Measurements from ENCODE around the gene C5. TPM values are rescaled to one million over a fixed set of nuclear protein-coding genes. Genes with fewer than 3 reads are reported as not detected.

Gene C5
- total RNA-seq, 2 donors from 2014 or later: 1.5 to 1.6 TPM

GRCh38 chr9:120912958-120913646 lies 137.0 kb downstream of the C5 start:
- TF ChIP-seq, protein P1, sequence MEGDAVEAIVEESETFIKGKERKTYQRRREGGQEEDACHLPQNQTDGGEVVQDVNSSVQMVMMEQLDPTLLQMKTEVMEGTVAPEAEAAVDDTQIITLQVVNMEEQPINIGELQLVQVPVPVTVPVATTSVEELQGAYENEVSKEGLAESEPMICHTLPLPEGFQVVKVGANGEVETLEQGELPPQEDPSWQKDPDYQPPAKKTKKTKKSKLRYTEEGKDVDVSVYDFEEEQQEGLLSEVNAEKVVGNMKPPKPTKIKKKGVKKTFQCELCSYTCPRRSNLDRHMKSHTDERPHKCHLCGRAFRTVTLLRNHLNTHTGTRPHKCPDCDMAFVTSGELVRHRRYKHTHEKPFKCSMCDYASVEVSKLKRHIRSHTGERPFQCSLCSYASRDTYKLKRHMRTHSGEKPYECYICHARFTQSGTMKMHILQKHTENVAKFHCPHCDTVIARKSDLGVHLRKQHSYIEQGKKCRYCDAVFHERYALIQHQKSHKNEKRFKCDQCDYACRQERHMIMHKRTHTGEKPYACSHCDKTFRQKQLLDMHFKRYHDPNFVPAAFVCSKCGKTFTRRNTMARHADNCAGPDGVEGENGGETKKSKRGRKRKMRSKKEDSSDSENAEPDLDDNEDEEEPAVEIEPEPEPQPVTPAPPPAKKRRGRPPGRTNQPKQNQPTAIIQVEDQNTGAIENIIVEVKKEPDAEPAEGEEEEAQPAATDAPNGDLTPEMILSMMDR (IDR thresholded peaks at IDR 0.05): no peak
- Histone ChIP-seq H3K27ac (no peak overlapping the region), H3K4me3 (no peak overlapping the region), H3K4me1 (no peaks in the 10 kb centered on the region), H3K9me3 (no peaks in the 10 kb centered on the region), H3K36me3 (no peaks in the 10 kb centered on the region), H3K27me3 (no peaks in the 10 kb centered on the region), H3K9ac (ENCODE audit: low read depth in 2 of 2, low read length in 2 of 2) (no peak overlapping the region)
- no peak for DNase-seq
- intact Hi-C loops (cut with DNase I): no loop called here

DNA sequence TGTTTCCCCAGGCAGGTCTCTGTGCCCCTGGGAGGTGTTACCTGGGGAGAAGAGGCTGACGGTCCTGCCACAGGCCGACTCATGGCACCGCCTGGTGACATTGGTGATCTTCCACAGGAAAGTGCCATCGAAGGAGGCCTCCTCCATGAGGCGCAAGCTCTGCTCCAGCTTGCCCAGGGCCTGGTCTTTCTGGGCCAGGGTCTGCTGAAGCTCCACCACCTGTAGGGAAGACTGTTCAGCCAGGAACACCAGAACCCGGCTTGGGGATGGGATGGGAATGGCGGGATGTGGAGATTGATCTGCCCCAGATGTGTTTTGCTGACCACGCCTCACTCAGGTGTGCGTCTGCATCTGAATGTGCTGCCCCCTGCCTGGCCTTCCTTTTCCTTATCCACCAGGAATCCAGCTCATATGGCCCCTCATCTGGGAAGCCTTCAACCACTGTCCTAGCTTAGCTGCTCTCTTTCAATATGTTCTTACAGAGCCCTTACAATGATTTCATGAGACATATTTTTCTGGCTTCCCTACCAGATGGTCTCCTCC lies 138.7 kb downstream of the C5 start:
- H3K36me3 ChIP-seq: no peaks in the 10 kb centered on the region

GRCh38 chr9:120910643-120911042 lies 139.4 kb downstream of the C5 start:
- no peaks in the 10 kb centered on the region for H3K27me3 ChIP-seq
- no peak overlapping the region for H3K9ac ChIP-seq (ENCODE audit: low read depth in 2 of 2, low read length in 2 of 2)
- H3K4me1 ChIP-seq: no peaks in the 10 kb centered on the region
- intact Hi-C loops (cut with DNase I): no loop called here
- DNase-seq: no peak
- no peaks in the 10 kb centered on the region for H3K9me3 ChIP-seq
- H3K36me3 ChIP-seq: no peaks in the 10 kb centered on the region
- no peak overlapping the region for H3K27ac ChIP-seq
- H3K4me3 ChIP-seq: no peak overlapping the region
- TF ChIP-seq, protein P1 (IDR thresholded peaks at IDR 0.05): no peak

More for the DNA sequence above, 138.7 kb downstream of the C5 start:
- Histone ChIP-seq H3K9ac (ENCODE audit: low read depth in 2 of 2, low read length in 2 of 2) (no peak overlapping the region), H3K9me3 (no peaks in the 10 kb centered on the region), H3K4me1 (no peaks in the 10 kb centered on the region), H3K27ac (no peak overlapping the region), H3K27me3 (no peaks in the 10 kb centered on the region), H3K4me3 (no peak overlapping the region)
- TF ChIP-seq, protein P1 (IDR thresholded peaks at IDR 0.05): no peak
- no peak for DNase-seq
- intact Hi-C loops (cut with DNase I): no loop called here

- Histone ChIP-seq H3K27ac (no peak overlapping the region), H3K9ac (ENCODE audit: low read depth in 2 of 2, low read length in 2 of 2) (no peak overlapping the region), H3K4me1 (no peaks in the 10 kb centered on the region), H3K4me3 (no peak overlapping the region), H3K36me3 (no peaks in the 10 kb centered on the region), H3K9me3 (no peaks in the 10 kb centered on the region), H3K27me3 (no peaks in the 10 kb centered on the region)
- no peak for DNase-seq
- TF ChIP-seq, protein P1 (IDR thresholded peaks at IDR 0.05): no peak
- intact Hi-C loops (cut with DNase I): no loop called here
Measured at GRCh38 chr9:120909904-120910303, 140.2 kb downstream of the C5 start.

DNA sequence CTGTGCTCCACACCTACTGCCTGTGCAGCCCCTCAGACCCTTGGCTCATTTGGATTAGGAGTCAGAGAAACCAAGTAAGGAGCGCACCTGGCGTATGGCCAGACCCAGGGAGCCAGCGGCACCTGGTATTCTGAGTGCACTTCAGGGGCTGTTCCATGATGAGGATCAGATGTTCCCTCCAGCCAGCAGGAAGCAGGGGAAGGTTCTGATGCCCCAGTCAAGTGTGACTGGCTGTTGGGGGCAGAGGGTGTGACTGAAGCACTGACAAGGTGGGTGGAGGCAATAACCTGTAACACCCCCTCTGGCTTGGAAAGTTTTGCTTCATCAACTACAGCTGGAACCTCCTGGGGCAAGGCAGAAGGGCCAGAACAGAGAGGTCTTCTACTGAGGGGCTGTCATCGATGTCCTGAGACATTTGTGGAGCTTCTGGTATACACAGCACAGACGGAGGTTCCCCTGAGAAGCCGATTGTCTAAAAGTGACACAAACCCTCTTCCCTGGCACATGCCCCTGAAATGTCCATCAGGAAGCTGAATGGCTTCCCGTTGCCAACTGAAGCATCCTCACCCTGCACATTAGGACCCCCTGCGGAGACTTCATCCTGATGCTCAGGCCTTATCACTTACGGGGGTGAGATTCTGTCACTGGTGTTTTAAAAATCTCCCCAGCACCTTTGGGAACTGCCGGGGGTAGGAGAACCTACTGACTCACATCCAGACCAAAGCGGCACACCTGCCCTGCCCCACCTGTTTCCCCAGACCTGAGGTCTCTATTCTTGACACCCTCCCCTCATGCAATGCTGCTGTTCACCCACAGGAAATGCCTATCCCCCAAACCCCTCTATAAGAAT lies 144.5 kb downstream of the C5 start:
- Histone ChIP-seq H3K4me3 (no peak overlapping the region), H3K9me3 (no peaks in the 10 kb centered on the region), H3K4me1 (no peaks in the 10 kb centered on the region), H3K36me3 (no peaks in the 10 kb centered on the region), H3K27ac (no peak overlapping the region), H3K9ac (ENCODE audit: low read depth in 2 of 2, low read length in 2 of 2) (no peak overlapping the region), H3K27me3 (no peaks in the 10 kb centered on the region)
- intact Hi-C loops (cut with DNase I): no loop called here
- DNase-seq: no peak
- TF ChIP-seq, protein P1 (IDR thresholded peaks at IDR 0.05): no peak
